Breast epithelium (tissue), 4 donors: ENCODE data around the gene C2CD5. TPM values are rescaled to one million over a fixed set of nuclear protein-coding genes. Genes with fewer than 3 reads are reported as not detected.

Source experiments
- DNase-seq, 2 donors: peaks; one replicate each; pipeline ENCODE4 v3.0.0-alpha.2; 2019; ENCODE audit warnings: low spot score in 2 of 2
- H3K27ac ChIP-seq, 2 donors: fragments of 200-600 bp; sonication (generic) in 1 of 2; one replicate each; pipeline ENCODE4 v1.5.1; 2016 to 2019; ENCODE audit warnings: mild to moderate bottlenecking in 1 of 2
- H3K27me3 ChIP-seq, 2 donors: fragments of 200-600 bp; sonication (generic) in 1 of 2; one replicate each; pipeline versions ENCODE4 v1.5.1 to v1.6.0; 2017 to 2019; ENCODE audit warnings: control low read depth in 1 of 2, mild to moderate bottlenecking in 1 of 2
- H3K36me3 ChIP-seq: fragments of 200-600 bp; one replicate; pipeline ENCODE4 v1.5.1; 2019
- H3K4me1 ChIP-seq, 2 donors: fragments of 200-600 bp; sonication (generic); one replicate each; pipeline ENCODE4 v1.5.1; 2016 to 2019; ENCODE audit warnings: control low read depth in 1 of 2
- H3K4me3 ChIP-seq, 3 donors: fragments of 200-600 bp; sonication (generic); 1 replicate in 2 of 3; 2 replicates in 1 of 3; pipeline ENCODE4 v1.5.1; 2016 to 2019; ENCODE audit warnings: mild to moderate bottlenecking in 3 of 3, moderate library complexity in 2 of 3
- H3K9me3 ChIP-seq, 2 donors: fragments of 200-600 bp; sonication (generic) in 1 of 2; one replicate each; pipeline ENCODE4 v1.5.1; 2016 to 2019; ENCODE audit warnings: control low read depth in 1 of 2
- CTCF ChIP-seq, 3 donors: fragments of 450-650 bp; IDR thresholded peaks; one replicate each; pipeline ENCODE4 v1.5.1; 2016 to 2017; ENCODE audit warnings: antibody characterized with exemption in 3 of 3, mild to moderate bottlenecking in 3 of 3, moderate library complexity in 3 of 3
- POLR2A ChIP-seq: fragments of 450-650 bp; IDR thresholded peaks from one replicate; pipeline ENCODE4 v1.6.1; 2016; ENCODE audit warnings: antibody characterized with exemption, mild to moderate bottlenecking, moderate library complexity
- POLR2AphosphoS5 ChIP-seq, 3 donors: sonication (generic); formaldehyde crosslinking; IDR thresholded peaks; one replicate each; pipeline ENCODE4 v1.6.1; 2017; ENCODE audit warnings: antibody characterized with exemption in 3 of 3
- intact Hi-C: fragments of 100-400 bp; cut with DNase I; formaldehyde crosslinking; loops from one replicate; pipeline ENCODE4 v1.15.1; 2023; ENCODE audit warnings: low total_unique reads
- total RNA-seq, 3 donors: library from RNA; depleted of rRNA; stranded (reverse); fragments of >200 nt; gene quantifications; one replicate each; pipeline ENCODE4 v1.1.0, GENCODE V29; 2016

The C2CD5 gene
- total RNA-seq, 3 donors from 2014 or later = 33.4 to 60.6 (median 40.2) TPM

GRCh38 chr12:22576473-22576872 is 32.1 kb upstream of the C2CD5 start:
- no peaks in the 10 kb centered on the region for H3K9me3 ChIP-seq
- no peak for TF ChIP-seq POLR2A
- TF ChIP-seq CTCF (IDR thresholded peaks at IDR 0.05) = no peak
- no peak for TF ChIP-seq POLR2AphosphoS5 (IDR thresholded peaks at IDR 0.05)
- H3K4me3 ChIP-seq = no peak overlapping the region
- DNase-seq = no peak
- no peaks in the 10 kb centered on the region for H3K4me1 ChIP-seq
- H3K36me3 ChIP-seq = no peaks in the 10 kb centered on the region
- intact Hi-C loops = loop anchor here (5.0 kb wide), 1 partner anchor 609 kb away; no protein-coding TSS in a partner anchor
- no peak overlapping the region for H3K27ac ChIP-seq
- no peaks in the 10 kb centered on the region for H3K27me3 ChIP-seq

GRCh38 chr12:22576065-22576464 is 31.7 kb upstream of the C2CD5 start:
- TF ChIP-seq CTCF (IDR thresholded peaks at IDR 0.05) = no peak
- TF ChIP-seq POLR2AphosphoS5 (IDR thresholded peaks at IDR 0.05) = no peak
- no peak for TF ChIP-seq POLR2A
- Histone ChIP-seq H3K27me3 (no peaks in the 10 kb centered on the region), H3K27ac (no peak overlapping the region), H3K4me3 (no peak overlapping the region), H3K4me1 (no peaks in the 10 kb centered on the region), H3K9me3 (no peaks in the 10 kb centered on the region), H3K36me3 (no peaks in the 10 kb centered on the region)
- intact Hi-C loops = loop anchor here (5.0 kb wide), 1 partner anchor 609 kb away; no protein-coding TSS in a partner anchor
- no peak for DNase-seq

- Histone ChIP-seq H3K36me3 (no peaks in the 10 kb centered on the region), H3K4me1 (no peaks in the 10 kb centered on the region), H3K4me3 (no peak overlapping the region), H3K9me3 (no peaks in the 10 kb centered on the region), H3K27ac (no peak overlapping the region), H3K27me3 (no peaks in the 10 kb centered on the region)
- intact Hi-C loops = loop anchor here (5.0 kb wide), 1 partner anchor 608 kb away; no protein-coding TSS in a partner anchor
- no peak for TF ChIP-seq POLR2AphosphoS5 (IDR thresholded peaks at IDR 0.05)
- TF ChIP-seq POLR2A = no peak
- TF ChIP-seq CTCF (IDR thresholded peaks at IDR 0.05) = no peak
- DNase-seq = no peak
Measured at GRCh38 chr12:22574921-22575320, 30.6 kb upstream of the C2CD5 start.

GRCh38 chr12:22573181-22573580 is 28.8 kb upstream of the C2CD5 start:
- Histone ChIP-seq H3K4me1 (no peaks in the 10 kb centered on the region), H3K36me3 (no peaks in the 10 kb centered on the region), H3K27me3 (no peaks in the 10 kb centered on the region), H3K27ac (no peak overlapping the region), H3K9me3 (peaks cover 0 to under 1% of the 10 kb centered on the region in 2 donors), H3K4me3 (no peak overlapping the region)
- intact Hi-C loops = no loop called here
- TF ChIP-seq CTCF (IDR thresholded peaks at IDR 0.05) = no peak
- no peak for TF ChIP-seq POLR2A
- no peak for TF ChIP-seq POLR2AphosphoS5 (IDR thresholded peaks at IDR 0.05)
- DNase-seq = no peak

GRCh38 chr12:22569253-22569652 is 24.9 kb upstream of the C2CD5 start:
- TF ChIP-seq CTCF (IDR thresholded peaks at IDR 0.05) = no peak
- TF ChIP-seq POLR2AphosphoS5 (IDR thresholded peaks at IDR 0.05) = no peak
- TF ChIP-seq POLR2A = no peak
- H3K4me1 ChIP-seq = no peaks in the 10 kb centered on the region
- no peak overlapping the region for H3K27ac ChIP-seq
- H3K4me3 ChIP-seq = no peak overlapping the region
- H3K27me3 ChIP-seq = no peaks in the 10 kb centered on the region
- no peaks in the 10 kb centered on the region for H3K36me3 ChIP-seq
- intact Hi-C loops = no loop called here
- peaks cover 0 to 2% of the 10 kb centered on the region in 2 donors for H3K9me3 ChIP-seq
- no peak for DNase-seq
